GM12892 (cell line): ENCODE measurements around the gene LYPD6B.

Experiments used
- DNase-seq: peaks from one replicate; pipeline ENCODE4 v3.0.0; 2011; ENCODE audit not compliant: insufficient read length
- FAIRE-seq: peaks from 2 replicates; lab custom pipeline; 2011; peaks lifted over from hg19 to GRCh38; lab: Jason Lieb, UNC
- POLR2A ChIP-seq: IDR thresholded peaks from 2 replicates; pipeline ENCODE4 v1.6.1; 2011; ENCODE audit warnings: low read depth, low read length, control low read depth
- POLR2AphosphoS5 ChIP-seq: IDR thresholded peaks from 2 replicates; pipeline ENCODE4 v1.6.1; 2011; ENCODE audit warnings: low read depth, low read length, control low read depth
- TAF1 ChIP-seq: IDR thresholded peaks from 2 replicates; pipeline ENCODE4 v1.6.1; 2011; ENCODE audit warnings: low read depth, mild to moderate bottlenecking, control low read depth, low read length, borderline replicate concordance

The LYPD6B gene

DNA sequence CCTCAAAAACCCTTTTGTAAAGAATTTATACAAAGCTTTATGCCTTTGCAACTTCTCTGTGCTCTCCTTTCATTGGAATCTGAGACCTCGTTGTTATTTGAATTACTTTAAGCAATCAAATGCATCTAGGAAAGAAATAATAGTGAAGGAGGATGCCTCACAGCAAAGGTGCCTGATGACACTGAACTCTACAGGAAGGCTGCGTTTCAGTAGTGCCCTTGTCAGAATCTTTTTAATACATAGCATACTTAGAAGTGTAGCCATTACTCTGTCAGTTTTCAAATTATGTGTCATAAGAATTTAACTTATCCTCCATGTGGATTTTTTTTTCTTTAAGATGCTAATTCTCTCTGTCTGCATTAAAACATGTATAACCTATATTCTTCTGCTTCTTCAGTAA lies 9.6 kb upstream of the LYPD6B start:
- DNase-seq, result no peak
- no peak for FAIRE-seq
- no peak for TF ChIP-seq POLR2AphosphoS5
- no peak for TF ChIP-seq TAF1
- TF ChIP-seq POLR2A, result no peak

DNA sequence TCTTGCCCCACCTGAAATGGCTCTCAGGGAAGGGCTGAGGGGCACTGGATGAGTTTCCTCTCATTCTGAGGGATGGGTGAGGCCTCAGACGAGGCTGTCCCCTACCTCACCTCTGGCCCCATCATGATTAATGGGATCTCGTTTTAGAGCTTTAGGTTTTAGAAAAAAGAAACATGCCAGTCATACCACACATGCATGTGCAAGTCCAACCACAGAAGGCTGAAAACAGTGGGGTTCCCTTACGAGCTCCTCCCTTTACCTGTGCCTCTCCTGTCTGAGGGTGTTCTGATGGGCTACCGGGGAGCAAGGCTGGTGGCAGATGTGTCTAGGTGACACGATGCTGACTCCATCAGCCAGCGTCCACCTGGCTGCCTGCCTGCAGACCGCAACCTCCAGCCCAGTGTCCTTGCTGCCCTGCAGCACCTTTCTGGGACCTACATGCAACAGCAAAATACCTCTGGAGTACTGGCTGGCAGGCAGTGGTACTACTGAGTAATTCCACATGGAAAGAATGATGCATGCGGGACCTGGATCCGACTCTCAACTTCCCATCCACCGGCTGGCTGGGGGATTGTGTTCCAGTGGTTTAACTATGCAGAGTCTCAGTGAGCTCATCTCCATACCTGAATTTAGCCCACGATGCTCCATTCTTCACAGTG lies 9.1 kb upstream of the LYPD6B start:
- FAIRE-seq (no peak), DNase-seq (no peak)
- TF ChIP-seq TAF1, result no peak
- TF ChIP-seq POLR2AphosphoS5, result no peak
- TF ChIP-seq POLR2A, result no peak

GRCh38 chr2:149031396-149031795 lies 7.1 kb upstream of the LYPD6B start:
- DNase-seq (no peak), FAIRE-seq (no peak)
- TF ChIP-seq POLR2AphosphoS5, result no peak

GRCh38 chr2:149033716-149034115 lies 4.8 kb upstream of the LYPD6B start:
- DNase-seq (no peak), FAIRE-seq (no peak)
- TF ChIP-seq TAF1, result no peak
- TF ChIP-seq POLR2AphosphoS5, result no peak

- no peak for FAIRE-seq
These were observed 4.1 kb upstream of the LYPD6B start for GRCh38 chr2:149034406-149034805.

GRCh38 chr2:149036507-149037293 lies 1.8 kb upstream of the LYPD6B start:
- no peak for TF ChIP-seq POLR2AphosphoS5
- no peak for TF ChIP-seq POLR2A
- no peak for TF ChIP-seq TAF1
- FAIRE-seq (no peak), DNase-seq (no peak)

More at GRCh38 chr2:149034406-149034805, 4.1 kb upstream of the LYPD6B start:
- DNase-seq, result no peak
- TF ChIP-seq POLR2AphosphoS5 (no peak), POLR2A (no peak), TAF1 (no peak)

DNA sequence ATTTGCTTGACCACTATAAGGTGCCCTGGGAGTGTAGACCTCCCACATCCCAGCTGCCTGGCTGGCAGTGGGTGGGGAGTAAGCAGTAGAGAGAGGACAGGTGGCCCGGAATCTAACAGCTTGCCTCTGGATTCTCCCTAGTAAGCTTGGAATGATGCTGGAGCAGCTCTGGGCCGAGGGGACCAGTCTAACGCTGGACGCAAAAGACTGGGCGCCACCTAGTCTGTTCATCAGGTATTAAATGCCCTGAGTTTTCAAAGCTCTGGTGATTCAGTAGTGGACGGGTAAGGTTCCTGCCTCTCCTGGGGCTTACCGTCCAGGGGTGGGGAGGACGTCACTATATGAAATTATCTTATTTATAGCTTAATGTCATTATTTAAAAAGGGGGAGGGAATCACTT lies 648 bp upstream of the LYPD6B start:
- FAIRE-seq, result no peak
- no peak for TF ChIP-seq POLR2AphosphoS5
- TF ChIP-seq POLR2A, result no peak
- TF ChIP-seq TAF1, result no peak
- no peak for DNase-seq

DNA sequence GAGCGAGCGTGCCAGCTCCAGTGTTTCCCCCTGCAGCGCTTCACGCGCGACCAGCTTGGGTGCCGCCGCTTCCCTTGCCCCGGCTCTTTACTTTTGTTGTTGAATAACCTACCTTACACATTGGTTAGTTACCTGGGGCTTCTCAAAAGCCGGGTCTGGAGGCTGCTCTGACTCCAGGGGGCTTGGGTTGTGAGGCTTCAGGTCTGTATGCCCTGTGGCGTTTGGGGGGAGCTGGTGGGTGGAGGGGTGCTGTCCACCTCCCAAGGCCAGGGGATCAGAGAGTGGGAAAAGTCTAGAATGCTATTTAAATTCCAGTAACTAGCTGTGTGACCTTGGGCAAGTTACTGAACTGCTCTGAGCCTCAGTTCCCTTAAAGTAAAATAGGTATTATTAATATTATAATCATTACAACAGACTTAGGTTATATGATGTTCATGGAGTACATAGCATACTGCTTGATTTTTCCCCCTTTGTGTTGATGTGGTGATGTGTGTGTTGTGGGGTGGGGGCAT lies 770 bp downstream of the LYPD6B start:
- DNase-seq (no peak), FAIRE-seq (no peak)
- no peak for TF ChIP-seq TAF1
- TF ChIP-seq POLR2AphosphoS5, result no peak

GRCh38 chr2:149040451-149040850 lies 2.0 kb downstream of the LYPD6B start:
- no peak for DNase-seq
- FAIRE-seq, result peak; percentile 87
- TF ChIP-seq POLR2A, result no peak
- no peak for TF ChIP-seq TAF1
- TF ChIP-seq POLR2AphosphoS5, result no peak

DNA sequence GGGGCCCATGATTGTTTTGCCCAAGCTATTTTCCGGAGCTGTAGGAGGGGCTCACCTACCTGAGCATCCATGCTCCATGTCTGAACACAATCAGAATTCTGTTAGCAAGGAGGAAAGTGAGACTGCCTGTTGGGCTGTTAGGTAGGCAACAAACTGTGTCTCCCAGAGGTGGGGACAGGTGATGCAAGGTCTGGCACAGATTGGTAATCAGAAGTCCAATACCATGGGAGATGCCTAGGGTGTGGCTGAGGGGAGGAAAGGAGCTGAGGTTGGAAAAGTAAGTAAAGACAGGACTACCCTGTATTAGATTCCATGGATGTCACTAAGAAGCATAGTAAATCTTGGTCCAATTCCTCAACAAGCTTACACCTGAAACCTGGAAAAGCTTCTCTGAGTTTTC lies 3.0 kb downstream of the LYPD6B start:
- no peak for FAIRE-seq
- DNase-seq, result no peak
- no peak for TF ChIP-seq POLR2A
- TF ChIP-seq TAF1, result no peak
- no peak for TF ChIP-seq POLR2AphosphoS5

DNA sequence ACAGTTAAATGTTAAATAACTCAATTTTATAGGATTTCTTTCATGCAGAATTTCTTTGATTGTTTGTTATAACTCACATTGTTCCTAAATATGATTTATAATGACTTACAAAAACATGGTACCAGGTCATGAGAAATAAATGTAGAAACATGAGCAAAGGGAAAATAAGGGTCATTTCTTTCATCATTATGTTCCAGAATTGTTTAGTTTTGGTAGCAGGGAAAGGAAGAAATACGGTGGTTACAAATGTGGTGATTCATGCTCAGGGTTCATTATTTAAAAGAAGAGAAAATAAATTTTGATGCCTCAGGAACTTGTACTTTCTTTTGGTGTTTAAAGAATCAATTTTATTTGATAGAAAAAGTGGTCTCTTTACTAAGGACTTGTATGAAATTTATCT lies 4.4 kb downstream of the LYPD6B start:
- no peak for FAIRE-seq
- TF ChIP-seq POLR2A (no peak), TAF1 (no peak), POLR2AphosphoS5 (no peak)
- no peak for DNase-seq

DNA sequence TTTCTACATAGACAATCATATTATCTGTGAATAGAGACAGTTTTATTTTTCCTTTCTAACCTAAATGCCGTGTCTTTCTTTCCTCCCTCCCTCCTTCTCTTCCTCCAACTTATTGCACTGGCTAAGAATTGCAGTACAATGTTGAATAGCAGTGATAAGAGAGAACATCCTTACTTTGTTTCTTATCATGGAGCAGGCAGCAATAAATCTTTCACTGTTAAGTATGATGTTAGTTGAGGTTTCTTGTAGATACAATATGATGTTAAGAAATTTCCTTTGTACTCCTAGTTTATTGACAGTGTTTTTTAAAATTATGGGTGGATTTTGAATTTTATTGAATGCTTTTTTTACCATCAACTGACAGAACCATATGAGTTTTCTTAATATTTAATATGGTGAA lies 6.0 kb downstream of the LYPD6B start:
- DNase-seq (no peak), FAIRE-seq (no peak)
- TF ChIP-seq POLR2A (no peak), TAF1 (no peak), POLR2AphosphoS5 (no peak)
